ENCODE measurements around the gene ADAMTS17.

Gene ADAMTS17

DNA sequence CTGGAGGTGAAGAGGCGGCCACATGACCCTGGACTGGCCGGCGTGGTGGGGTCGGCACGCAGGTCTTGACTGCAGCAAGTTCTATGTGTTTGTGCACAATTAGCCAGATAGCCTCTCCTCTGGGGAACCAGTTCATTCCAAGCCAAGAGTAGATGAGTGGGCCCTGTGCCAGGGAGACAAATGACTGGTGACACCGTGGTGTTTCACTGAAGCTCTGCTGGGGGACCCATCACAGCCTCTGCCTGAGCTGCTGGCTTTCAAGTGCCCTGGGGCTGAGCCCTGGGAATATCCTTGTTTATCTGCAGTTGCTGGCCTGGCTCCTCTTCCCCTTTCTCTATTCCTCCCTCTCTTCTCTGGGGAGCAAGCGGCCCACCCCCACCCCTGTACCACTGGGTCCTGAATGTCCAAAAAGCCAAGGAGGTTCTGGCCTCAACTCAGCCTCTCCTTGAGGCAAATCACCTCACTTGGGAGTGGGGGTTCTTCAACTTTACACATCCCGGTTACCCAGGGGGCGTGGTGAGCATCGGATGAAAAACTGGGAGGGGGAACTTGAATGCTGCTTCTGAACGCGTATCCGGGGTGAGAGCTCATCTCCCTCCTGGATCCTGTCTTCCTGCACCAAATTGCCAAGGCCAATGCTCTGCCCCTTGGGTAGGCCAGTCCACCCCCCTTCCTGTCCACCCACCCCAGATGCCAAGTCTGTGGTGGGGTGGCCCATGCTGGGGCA lies 408.9 kb downstream of the ADAMTS17 start:
- Histone ChIP-seq H3K79me2 (ENCODE audit: insufficient read depth, low read length) (no peaks in the 10 kb centered on the region), H2AFZ (ENCODE audit: low read length) (no peak overlapping the region), H3K9me2 (replicated peaks; ENCODE audit: low read depth, low read length) (no peaks in the 10 kb centered on the region), H4K20me1 (ENCODE audit: insufficient read depth, low read length, poor library complexity, severe bottlenecking) (no peaks in the 10 kb centered on the region), H3K4me3 (ENCODE audit: low read length, poor library complexity, severe bottlenecking) (no peak overlapping the region), H3K9me3 (ENCODE audit: insufficient read depth, low read depth, low read length) (no peaks in the 10 kb centered on the region), H3K36me3 (ENCODE audit: insufficient read depth, low read length) (no peaks in the 10 kb centered on the region), H3K27me3 (ENCODE audit: insufficient read depth, low read length, poor library complexity, severe bottlenecking) (no peaks in the 10 kb centered on the region), H3K4me1 (ENCODE audit: insufficient read depth, low read length, poor library complexity, severe bottlenecking) (no peaks in the 10 kb centered on the region), H3F3A (ENCODE audit: low read depth) (no peaks in the 10 kb centered on the region), H3K9ac (ENCODE audit: low read depth, low read length, poor library complexity, severe bottlenecking) (no peak overlapping the region), H3K4me2 (ENCODE audit: low read depth, low read length, poor library complexity, severe bottlenecking) (no peak overlapping the region)
- TF ChIP-seq, protein P1, sequence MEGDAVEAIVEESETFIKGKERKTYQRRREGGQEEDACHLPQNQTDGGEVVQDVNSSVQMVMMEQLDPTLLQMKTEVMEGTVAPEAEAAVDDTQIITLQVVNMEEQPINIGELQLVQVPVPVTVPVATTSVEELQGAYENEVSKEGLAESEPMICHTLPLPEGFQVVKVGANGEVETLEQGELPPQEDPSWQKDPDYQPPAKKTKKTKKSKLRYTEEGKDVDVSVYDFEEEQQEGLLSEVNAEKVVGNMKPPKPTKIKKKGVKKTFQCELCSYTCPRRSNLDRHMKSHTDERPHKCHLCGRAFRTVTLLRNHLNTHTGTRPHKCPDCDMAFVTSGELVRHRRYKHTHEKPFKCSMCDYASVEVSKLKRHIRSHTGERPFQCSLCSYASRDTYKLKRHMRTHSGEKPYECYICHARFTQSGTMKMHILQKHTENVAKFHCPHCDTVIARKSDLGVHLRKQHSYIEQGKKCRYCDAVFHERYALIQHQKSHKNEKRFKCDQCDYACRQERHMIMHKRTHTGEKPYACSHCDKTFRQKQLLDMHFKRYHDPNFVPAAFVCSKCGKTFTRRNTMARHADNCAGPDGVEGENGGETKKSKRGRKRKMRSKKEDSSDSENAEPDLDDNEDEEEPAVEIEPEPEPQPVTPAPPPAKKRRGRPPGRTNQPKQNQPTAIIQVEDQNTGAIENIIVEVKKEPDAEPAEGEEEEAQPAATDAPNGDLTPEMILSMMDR (conservative IDR thresholded peaks at IDR 0.05; ENCODE audit: low read length), result no peak
- TF ChIP-seq EZH2phosphoT487 (IDR thresholded peaks at IDR 0.05; ENCODE audit: borderline replicate concordance), result no peak

GRCh38 chr15:99931703-99932603 lies 409.8 kb downstream of the ADAMTS17 start:
- H3K9me2 ChIP-seq (replicated peaks; ENCODE audit: low read depth, low read length), result no peaks in the 10 kb centered on the region
- no peaks in the 10 kb centered on the region for H3K79me2 ChIP-seq (ENCODE audit: insufficient read depth, low read length)
- no peak overlapping the region for H3K9ac ChIP-seq (ENCODE audit: low read depth, low read length, poor library complexity, severe bottlenecking)
- no peaks in the 10 kb centered on the region for H3F3A ChIP-seq (ENCODE audit: low read depth)
- H2AFZ ChIP-seq (ENCODE audit: low read length), result no peak overlapping the region
- H3K9me3 ChIP-seq (ENCODE audit: insufficient read depth, low read depth, low read length), result no peaks in the 10 kb centered on the region
- H3K36me3 ChIP-seq (ENCODE audit: insufficient read depth, low read length), result no peaks in the 10 kb centered on the region
- H4K20me1 ChIP-seq (ENCODE audit: insufficient read depth, low read length, poor library complexity, severe bottlenecking), result no peaks in the 10 kb centered on the region
- H3K27me3 ChIP-seq (ENCODE audit: insufficient read depth, low read length, poor library complexity, severe bottlenecking), result no peaks in the 10 kb centered on the region
- no peak overlapping the region for H3K4me3 ChIP-seq (ENCODE audit: low read length, poor library complexity, severe bottlenecking)
- TF ChIP-seq, protein P1 (conservative IDR thresholded peaks at IDR 0.05; ENCODE audit: low read length), result no peak
- TF ChIP-seq EZH2phosphoT487 (IDR thresholded peaks at IDR 0.05; ENCODE audit: borderline replicate concordance), result no peak
- no peak overlapping the region for H3K4me2 ChIP-seq (ENCODE audit: low read depth, low read length, poor library complexity, severe bottlenecking)
- H3K4me1 ChIP-seq (ENCODE audit: insufficient read depth, low read length, poor library complexity, severe bottlenecking), result no peaks in the 10 kb centered on the region

- H3K9me2 ChIP-seq (replicated peaks; ENCODE audit: low read depth, low read length), result no peaks in the 10 kb centered on the region
- H2AFZ ChIP-seq (ENCODE audit: low read length), result no peak overlapping the region
- H3K4me3 ChIP-seq (ENCODE audit: low read length, poor library complexity, severe bottlenecking), result no peak overlapping the region
- H3K36me3 ChIP-seq (ENCODE audit: insufficient read depth, low read length), result no peaks in the 10 kb centered on the region
- H3K79me2 ChIP-seq (ENCODE audit: insufficient read depth, low read length), result no peaks in the 10 kb centered on the region
- H3K27me3 ChIP-seq (ENCODE audit: insufficient read depth, low read length, poor library complexity, severe bottlenecking), result no peaks in the 10 kb centered on the region
- no peaks in the 10 kb centered on the region for H3F3A ChIP-seq (ENCODE audit: low read depth)
- no peak overlapping the region for H3K4me2 ChIP-seq (ENCODE audit: low read depth, low read length, poor library complexity, severe bottlenecking)
- H4K20me1 ChIP-seq (ENCODE audit: insufficient read depth, low read length, poor library complexity, severe bottlenecking), result no peaks in the 10 kb centered on the region
- H3K4me1 ChIP-seq (ENCODE audit: insufficient read depth, low read length, poor library complexity, severe bottlenecking), result no peaks in the 10 kb centered on the region
- H3K9ac ChIP-seq (ENCODE audit: low read depth, low read length, poor library complexity, severe bottlenecking), result no peak overlapping the region
- no peaks in the 10 kb centered on the region for H3K9me3 ChIP-seq (ENCODE audit: insufficient read depth, low read depth, low read length)
- TF ChIP-seq EZH2phosphoT487 (IDR thresholded peaks at IDR 0.05; ENCODE audit: borderline replicate concordance), result no peak
- TF ChIP-seq, protein P1 (conservative IDR thresholded peaks at IDR 0.05; ENCODE audit: low read length), result no peak
Measured at GRCh38 chr15:99930696-99931095, 411.1 kb downstream of the ADAMTS17 start.
